ENCODE results near the gene ALDH16A1.

DNA sequence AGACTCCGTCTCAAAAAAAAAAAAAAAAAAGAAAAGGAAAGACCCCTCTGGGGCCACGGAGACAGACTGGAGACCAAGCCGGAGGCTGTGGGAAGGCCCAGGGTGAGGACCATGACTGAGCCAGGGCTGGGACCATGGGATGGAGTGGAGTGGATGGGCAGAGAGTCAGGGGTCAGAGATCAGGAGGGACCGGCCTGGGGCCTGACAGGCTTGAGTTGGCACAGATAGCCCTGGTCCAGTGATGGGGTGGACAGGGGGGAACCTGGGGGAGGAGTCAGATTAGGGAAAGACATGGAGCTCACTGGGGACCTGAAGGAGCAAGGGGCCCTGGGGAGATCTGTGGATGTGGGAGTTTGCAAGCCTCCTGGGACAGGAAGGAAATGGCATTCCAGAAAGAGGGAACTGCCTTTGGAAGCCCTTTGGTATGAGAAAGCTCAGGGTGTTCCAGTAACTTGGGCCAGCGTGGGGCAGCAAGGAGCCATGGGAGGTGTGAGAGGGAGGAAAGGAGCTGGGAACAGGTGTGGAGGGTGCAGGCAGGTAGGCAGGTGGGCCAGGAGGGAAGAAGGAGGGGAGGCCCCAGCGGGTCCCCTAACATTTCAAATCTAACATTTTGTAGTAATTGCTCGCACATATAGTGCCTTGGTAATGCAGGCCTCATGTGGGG is 28.1 kb downstream of the ALDH16A1 start:
- TF ChIP-seq POLR2A (IDR thresholded peaks at IDR 0.05; ENCODE audit: low read depth, low read length) (no peak), POLR2AphosphoS5 (IDR thresholded peaks at IDR 0.05; ENCODE audit: low read depth, low read length) (no peak), PAX5 (IDR thresholded peaks at IDR 0.05; ENCODE audit: insufficient read depth, low read length, severe bottlenecking) (no peak), TAF1 (IDR thresholded peaks at IDR 0.05; ENCODE audit: low read depth, low read length) (no peak), SPI1 (IDR thresholded peaks at IDR 0.05; ENCODE audit: low read depth, low read length) (no peak), POU2F2 (IDR thresholded peaks at IDR 0.05; ENCODE audit: low read depth, low read length) (no peak)
